ENCODE data around the gene PFKM.

PFKM gene

GRCh38 chr12:48183091-48183875 is 64.1 kb downstream of the PFKM start, which contains the start of gene CCDC184:
CCDC184 (plus strand) TSS chr12:48183644; CDS start chr12:48184123, 479 bp downstream.
- intact Hi-C loops (cut with DNase I): loop anchor here (10.0 kb wide), 1 partner anchor 218 kb away; the partner anchor contains the start of gene TMEM106C
- DNase-seq: peak; percentile 60 to 97 (median 84)

- peak in 4 of 10 donors; percentile 21 to 85 (median 78) for DNase-seq
- intact Hi-C loops (cut with DNase I): loop anchor here (10.0 kb wide), 1 partner anchor 219 kb away; the partner anchor contains the start of gene TMEM106C
These were observed 64.8 kb downstream of the PFKM start for GRCh38 chr12:48183876-48184548.

- intact Hi-C loops (cut with DNase I): loop anchor here (10.0 kb wide), 1 partner anchor 220 kb away; the partner anchor contains the start of gene TMEM106C
These were observed 65.4 kb downstream of the PFKM start for GRCh38 chr12:48184549-48184922.

GRCh38 chr12:48185181-48185919 is 66.2 kb downstream of the PFKM start:
- peak in 8 of 10 donors; percentile 40 to 93 (median 60) for DNase-seq
- intact Hi-C loops (cut with DNase I): loop anchor here (10.0 kb wide), 1 partner anchor 221 kb away; the partner anchor contains the start of gene TMEM106C

More at GRCh38 chr12:48184549-48184922, 65.4 kb downstream of the PFKM start:
- peak in 3 of 10 donors; percentile 14 to 87 (median 74) for DNase-seq

GRCh38 chr12:48187916-48188695 is 68.9 kb downstream of the PFKM start:
- no peak for DNase-seq
- intact Hi-C loops (cut with DNase I): loop anchor here (10.0 kb wide), 1 partner anchor 223 kb away; the partner anchor contains the start of gene TMEM106C

GRCh38 chr12:48189331-48190125 is 70.4 kb downstream of the PFKM start:
- intact Hi-C loops (cut with DNase I): loop anchor here (10.0 kb wide), 1 partner anchor 225 kb away; the partner anchor contains the start of gene TMEM106C
- peak in 8 of 10 donors; percentile 44 to 88 (median 74) for DNase-seq

- no peak for DNase-seq
- intact Hi-C loops (cut with DNase I): no loop called here
These were observed 71.9 kb downstream of the PFKM start for GRCh38 chr12:48191096-48191495.

GRCh38 chr12:48192861-48193260 is 73.7 kb downstream of the PFKM start:
- intact Hi-C loops (cut with DNase I): no loop called here
- no peak for DNase-seq

- DNase-seq: no peak
- intact Hi-C loops (cut with DNase I): no loop called here
These were observed 74.5 kb downstream of the PFKM start for GRCh38 chr12:48193623-48194022.

- intact Hi-C loops (cut with DNase I): loop anchor here (5.0 kb wide), 1 partner anchor 158 kb away; the partner anchor contains the start of gene ZNF641
- DNase-seq: no peak
These were observed 75.6 kb downstream of the PFKM start for GRCh38 chr12:48194799-48195201.

All from posterior cingulate gyrus (tissue), 11 donors.